Measurements from ENCODE around the gene TTLL11. TPM values are rescaled to one million over a fixed set of nuclear protein-coding genes. Genes with fewer than 3 reads are reported as not detected.

TTLL11 gene
- total RNA-seq, 6 donors from 2014 or later = 6.8 to 18.9 (median 12.9) TPM

GRCh38 chr9:122031157-122031556 lies 62.0 kb downstream of the TTLL11 start:
- no peaks in the 10 kb centered on the region for H3K27me3 ChIP-seq
- ATAC-seq (ENCODE audit: low FRiP score in 2 of 2) = no peak
- no peaks in the 10 kb centered on the region for H3K9me3 ChIP-seq
- 85 to 93% methylated on average over 10 of the region's 10 CpGs for WGBS, 2 donors
- no peak overlapping the region for H3K27ac ChIP-seq
- H3K4me3 ChIP-seq = no peak overlapping the region
- DNase-seq = peak in 1 of 2 donors; percentile 58
- peaks cover 0 to 14% (median 11%) of the 10 kb centered on the region in 4 donors for H3K4me1 ChIP-seq
- peaks cover 0 to 6% (median 2%) of the 10 kb centered on the region in 4 donors for H3K36me3 ChIP-seq
- TF ChIP-seq EP300 (IDR thresholded peaks at IDR 0.05) (no peak), POLR2AphosphoS5 (IDR thresholded peaks at IDR 0.05) (no peak), POLR2A (IDR thresholded peaks at IDR 0.05) (no peak), CTCF (IDR thresholded peaks at IDR 0.05) (no peak)

GRCh38 chr9:122030357-122030756 lies 62.8 kb downstream of the TTLL11 start:
- TF ChIP-seq POLR2A (IDR thresholded peaks at IDR 0.05) (no peak), CTCF (IDR thresholded peaks at IDR 0.05) (no peak), EP300 (IDR thresholded peaks at IDR 0.05) (no peak), POLR2AphosphoS5 (IDR thresholded peaks at IDR 0.05) (no peak)
- ATAC-seq (ENCODE audit: low FRiP score in 2 of 2) (no peak), DNase-seq (no peak)
- Histone ChIP-seq H3K27ac (no peak overlapping the region), H3K4me3 (no peak overlapping the region), H3K27me3 (no peaks in the 10 kb centered on the region), H3K4me1 (peaks cover 0 to 14% (median 11%) of the 10 kb centered on the region in 4 donors), H3K9me3 (no peaks in the 10 kb centered on the region), H3K36me3 (peaks cover 0 to 12% (median 3%) of the 10 kb centered on the region in 4 donors)
- 93 to 95% methylated on average over 4 of the region's 4 CpGs for WGBS, 2 donors

- no peaks in the 10 kb centered on the region for H3K9me3 ChIP-seq
- ATAC-seq (ENCODE audit: low FRiP score in 2 of 2) = no peak
- TF ChIP-seq POLR2A (IDR thresholded peaks at IDR 0.05) (no peak), CTCF (IDR thresholded peaks at IDR 0.05) (no peak), EP300 (IDR thresholded peaks at IDR 0.05) (no peak), POLR2AphosphoS5 (IDR thresholded peaks at IDR 0.05) (no peak)
- peaks cover 0 to 12% (median 4%) of the 10 kb centered on the region in 4 donors for H3K36me3 ChIP-seq
- H3K4me3 ChIP-seq = no peak overlapping the region
- H3K27ac ChIP-seq = no peak overlapping the region
- 85 to 87% methylated on average over 3 of the region's 3 CpGs for WGBS, 2 donors
- peaks cover 0 to 14% (median 11%) of the 10 kb centered on the region in 4 donors for H3K4me1 ChIP-seq
- H3K27me3 ChIP-seq = no peaks in the 10 kb centered on the region
- DNase-seq = no peak
Observed at GRCh38 chr9:122029898-122030297, 63.2 kb downstream of the TTLL11 start.

- WGBS, 2 donors = 92 to 94% methylated on average over 1 of the region's 1 CpG
- no peaks in the 10 kb centered on the region for H3K9me3 ChIP-seq
Observed at GRCh38 chr9:122028089-122028488, 65.0 kb downstream of the TTLL11 start.

More at GRCh38 chr9:122028089-122028488, 65.0 kb downstream of the TTLL11 start:
- Histone ChIP-seq H3K27me3 (no peaks in the 10 kb centered on the region), H3K4me1 (no peaks in the 10 kb centered on the region), H3K27ac (no peak overlapping the region), H3K4me3 (no peak overlapping the region), H3K36me3 (peaks cover 0 to 12% (median 4%) of the 10 kb centered on the region in 4 donors)
- ATAC-seq (ENCODE audit: low FRiP score in 2 of 2) (no peak), DNase-seq (no peak)
- TF ChIP-seq CTCF (IDR thresholded peaks at IDR 0.05) = no peak

Measured in upper lobe of left lung (tissue), 6 donors.